Measurements from ENCODE around the gene LRP1.

Gene LRP1

GRCh38 chr12:57177354-57177753 lies 49.1 kb downstream of the LRP1 start:
- POLR2A ChIA-PET: no interaction called here
- Histone ChIP-seq H3K4me1 (ENCODE audit: control extremely low read depth in 1 of 4, control insufficient read depth in 4 of 4, insufficient read depth in 4 of 4, low read length in 3 of 4) (no peaks in the 10 kb centered on the region), H3K27ac (ENCODE audit: insufficient read depth in 1 of 2, low read depth in 1 of 2, low read length in 2 of 2, poor library complexity in 1 of 2, severe bottlenecking in 2 of 2) (no peak overlapping the region), H3K4me3 (ENCODE audit: control insufficient read depth in 1 of 7, extremely low read depth in 1 of 7, insufficient read depth in 4 of 7, low read depth in 2 of 7, low read length in 6 of 7) (no peak overlapping the region), H3K27me3 (replicated peaks in 2 of 5; ENCODE audit: control insufficient read depth in 4 of 5, insufficient read depth in 5 of 5, low read length in 4 of 5) (peaks cover 0 to 4% (median 0%) of the 10 kb centered on the region in 5 experiments), H3K9me3 (ENCODE audit: control extremely low read depth in 1 of 5, control insufficient read depth in 4 of 5, insufficient read depth in 2 of 5, low read depth in 1 of 5, low read length in 4 of 5) (no peaks in the 10 kb centered on the region), H3K36me3 (ENCODE audit: control insufficient read depth in 4 of 4, insufficient read depth in 4 of 4, low read length in 3 of 4) (no peaks in the 10 kb centered on the region)
- 97% methylated on average over 13 of the region's 16 CpGs for WGBS (ENCODE audit: insufficient coverage)
- DNase-seq: no peak
- CTCF ChIA-PET: interaction anchor here (0.8 to 14.4 kb wide), 6 partner anchors 8 to 65 kb away, joined by 3 to 399 read pairs (median 14); partner anchors contain the start of genes LRP1 and STAT6

DNA sequence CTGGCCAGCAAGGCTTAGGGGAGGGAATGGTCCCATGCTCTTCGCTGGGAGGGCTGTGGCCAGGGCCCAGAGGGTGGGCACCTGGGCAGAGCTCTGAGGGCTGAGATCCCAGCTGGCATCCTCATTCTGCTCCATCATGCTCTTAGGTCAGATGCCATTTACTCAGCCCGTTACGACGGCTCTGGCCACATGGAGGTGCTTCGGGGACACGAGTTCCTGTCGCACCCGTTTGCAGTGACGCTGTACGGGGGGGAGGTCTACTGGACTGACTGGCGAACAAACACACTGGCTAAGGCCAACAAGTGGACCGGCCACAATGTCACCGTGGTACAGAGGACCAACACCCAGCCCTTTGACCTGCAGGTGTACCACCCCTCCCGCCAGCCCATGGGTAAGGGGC lies 49.9 kb downstream of the LRP1 start:
- Histone ChIP-seq H3K27me3 (replicated peaks in 2 of 5; ENCODE audit: control insufficient read depth in 4 of 5, insufficient read depth in 5 of 5, low read length in 4 of 5) (peaks cover 0 to 4% (median 0%) of the 10 kb centered on the region in 5 experiments), H3K9me3 (ENCODE audit: control extremely low read depth in 1 of 5, control insufficient read depth in 4 of 5, insufficient read depth in 2 of 5, low read depth in 1 of 5, low read length in 4 of 5) (no peaks in the 10 kb centered on the region), H3K4me1 (ENCODE audit: control extremely low read depth in 1 of 4, control insufficient read depth in 4 of 4, insufficient read depth in 4 of 4, low read length in 3 of 4) (no peaks in the 10 kb centered on the region), H3K27ac (ENCODE audit: insufficient read depth in 1 of 2, low read depth in 1 of 2, low read length in 2 of 2, poor library complexity in 1 of 2, severe bottlenecking in 2 of 2) (no peak overlapping the region), H3K36me3 (ENCODE audit: control insufficient read depth in 4 of 4, insufficient read depth in 4 of 4, low read length in 3 of 4) (no peaks in the 10 kb centered on the region), H3K4me3 (ENCODE audit: control insufficient read depth in 1 of 7, extremely low read depth in 1 of 7, insufficient read depth in 4 of 7, low read depth in 2 of 7, low read length in 6 of 7) (no peak overlapping the region)
- POLR2A ChIA-PET: interaction anchor here (0.6 kb wide), 1 partner anchor 42 kb away, joined by 3 read pairs; no protein-coding TSS in a partner anchor
- CTCF ChIA-PET: interaction anchor here (4.7 to 18.6 kb wide), 3 partner anchors 7 to 108 kb away, joined by 20 to 350 read pairs (median 182); partner anchors contain the start of gene LRP1
- 91% methylated on average over 13 of the region's 14 CpGs for WGBS (ENCODE audit: insufficient coverage)
- no peak for DNase-seq

GRCh38 chr12:57179331-57180086 lies 51.2 kb downstream of the LRP1 start:
- Histone ChIP-seq H3K27me3 (replicated peaks in 2 of 5; ENCODE audit: control insufficient read depth in 4 of 5, insufficient read depth in 5 of 5, low read length in 4 of 5) (peaks cover 0 to 4% (median 0%) of the 10 kb centered on the region in 5 experiments), H3K4me3 (ENCODE audit: control insufficient read depth in 1 of 7, extremely low read depth in 1 of 7, insufficient read depth in 4 of 7, low read depth in 2 of 7, low read length in 6 of 7) (no peak overlapping the region), H3K27ac (ENCODE audit: insufficient read depth in 1 of 2, low read depth in 1 of 2, low read length in 2 of 2, poor library complexity in 1 of 2, severe bottlenecking in 2 of 2) (no peak overlapping the region), H3K9me3 (ENCODE audit: control extremely low read depth in 1 of 5, control insufficient read depth in 4 of 5, insufficient read depth in 2 of 5, low read depth in 1 of 5, low read length in 4 of 5) (no peaks in the 10 kb centered on the region), H3K4me1 (ENCODE audit: control extremely low read depth in 1 of 4, control insufficient read depth in 4 of 4, insufficient read depth in 4 of 4, low read length in 3 of 4) (no peaks in the 10 kb centered on the region), H3K36me3 (ENCODE audit: control insufficient read depth in 4 of 4, insufficient read depth in 4 of 4, low read length in 3 of 4) (no peaks in the 10 kb centered on the region)
- DNase-seq: no peak
- CTCF ChIA-PET: interaction anchor here (0.9 to 18.6 kb wide), 7 partner anchors 4 to 109 kb away, joined by 4 to 350 read pairs (median 20); partner anchors contain the start of genes LRP1, LRP1-AS and STAT6
- WGBS (ENCODE audit: insufficient coverage): 96% methylated on average over 26 of the region's 27 CpGs
- POLR2A ChIA-PET: no interaction called here

- POLR2A ChIA-PET: interaction anchor here (1.2 kb wide), 1 partner anchor 12 kb away, joined by 4 read pairs; no protein-coding TSS in a partner anchor
Observed at GRCh38 chr12:57180321-57180989, 52.2 kb downstream of the LRP1 start.

GRCh38 chr12:57181072-57181471 lies 52.8 kb downstream of the LRP1 start:
- H3K27ac ChIP-seq (ENCODE audit: insufficient read depth in 1 of 2, low read depth in 1 of 2, low read length in 2 of 2, poor library complexity in 1 of 2, severe bottlenecking in 2 of 2): no peak overlapping the region
- POLR2A ChIA-PET: interaction anchor here (1.2 kb wide), 1 partner anchor 13 kb away, joined by 4 read pairs; no protein-coding TSS in a partner anchor
- no peaks in the 10 kb centered on the region for H3K4me1 ChIP-seq (ENCODE audit: control extremely low read depth in 1 of 4, control insufficient read depth in 4 of 4, insufficient read depth in 4 of 4, low read length in 3 of 4)
- H3K27me3 ChIP-seq (replicated peaks in 2 of 5; ENCODE audit: control insufficient read depth in 4 of 5, insufficient read depth in 5 of 5, low read length in 4 of 5): peaks cover 0 to 3% (median 0%) of the 10 kb centered on the region in 5 experiments
- no peaks in the 10 kb centered on the region for H3K9me3 ChIP-seq (ENCODE audit: control extremely low read depth in 1 of 5, control insufficient read depth in 4 of 5, insufficient read depth in 2 of 5, low read depth in 1 of 5, low read length in 4 of 5)
- CTCF ChIA-PET: interaction anchor here (0.6 to 18.6 kb wide), 10 partner anchors 4 to 170 kb away, joined by 3 to 350 read pairs (median 17); partner anchors contain the start of genes LRP1, LRP1-AS and STAT6
- no peak overlapping the region for H3K4me3 ChIP-seq (ENCODE audit: control insufficient read depth in 1 of 7, extremely low read depth in 1 of 7, insufficient read depth in 4 of 7, low read depth in 2 of 7, low read length in 6 of 7)
- no peak for DNase-seq
- WGBS (ENCODE audit: insufficient coverage): 91% methylated on average over 7 of the region's 9 CpGs
- no peaks in the 10 kb centered on the region for H3K36me3 ChIP-seq (ENCODE audit: control insufficient read depth in 4 of 4, insufficient read depth in 4 of 4, low read length in 3 of 4)

More at GRCh38 chr12:57180321-57180989, 52.2 kb downstream of the LRP1 start:
- 98% methylated on average over 20 of the region's 20 CpGs for WGBS (ENCODE audit: insufficient coverage)
- CTCF ChIA-PET: interaction anchor here (0.6 to 18.6 kb wide), 10 partner anchors 5 to 110 kb away, joined by 3 to 350 read pairs (median 17); partner anchors contain the start of genes LRP1, LRP1-AS and STAT6
- Histone ChIP-seq H3K27me3 (replicated peaks in 2 of 5; ENCODE audit: control insufficient read depth in 4 of 5, insufficient read depth in 5 of 5, low read length in 4 of 5) (peaks cover 0 to 3% (median 0%) of the 10 kb centered on the region in 5 experiments), H3K9me3 (ENCODE audit: control extremely low read depth in 1 of 5, control insufficient read depth in 4 of 5, insufficient read depth in 2 of 5, low read depth in 1 of 5, low read length in 4 of 5) (no peaks in the 10 kb centered on the region), H3K4me3 (ENCODE audit: control insufficient read depth in 1 of 7, extremely low read depth in 1 of 7, insufficient read depth in 4 of 7, low read depth in 2 of 7, low read length in 6 of 7) (no peak overlapping the region), H3K27ac (ENCODE audit: insufficient read depth in 1 of 2, low read depth in 1 of 2, low read length in 2 of 2, poor library complexity in 1 of 2, severe bottlenecking in 2 of 2) (no peak overlapping the region), H3K4me1 (ENCODE audit: control extremely low read depth in 1 of 4, control insufficient read depth in 4 of 4, insufficient read depth in 4 of 4, low read length in 3 of 4) (no peaks in the 10 kb centered on the region), H3K36me3 (ENCODE audit: control insufficient read depth in 4 of 4, insufficient read depth in 4 of 4, low read length in 3 of 4) (no peaks in the 10 kb centered on the region)
- DNase-seq: no peak

DNA sequence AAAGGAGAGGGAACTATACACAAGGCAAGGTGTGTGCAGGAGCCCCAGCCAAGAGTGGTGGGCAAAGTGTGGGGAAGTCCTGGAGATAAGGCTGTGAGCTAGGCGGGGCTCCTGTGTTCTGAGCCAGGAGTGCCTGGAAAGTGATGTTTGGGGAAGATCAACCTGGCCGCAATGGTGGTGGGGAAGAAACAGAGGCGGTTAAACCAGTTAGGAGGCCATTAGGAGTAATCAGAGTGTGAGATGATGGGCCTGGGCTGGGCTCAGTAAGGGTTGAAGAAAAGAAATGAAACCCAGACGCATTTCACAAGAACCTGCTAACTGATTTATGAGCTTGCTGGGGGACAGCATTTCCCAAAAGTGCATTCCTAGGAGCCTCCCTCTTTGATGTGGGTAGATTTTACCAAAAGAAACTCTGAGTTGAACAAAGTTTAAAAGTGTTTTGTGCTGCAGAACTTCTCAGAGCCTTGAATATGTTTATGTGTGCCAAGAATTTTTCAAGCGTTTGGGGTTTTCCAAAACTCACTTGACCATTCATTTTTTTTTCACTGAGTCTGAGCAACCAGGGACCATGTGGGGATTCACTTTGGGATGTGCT lies 53.4 kb downstream of the LRP1 start:
- H3K36me3 ChIP-seq (ENCODE audit: control insufficient read depth in 4 of 4, insufficient read depth in 4 of 4, low read length in 3 of 4): no peaks in the 10 kb centered on the region

More for the DNA sequence above, 53.4 kb downstream of the LRP1 start:
- H3K4me1 ChIP-seq (ENCODE audit: control extremely low read depth in 1 of 4, control insufficient read depth in 4 of 4, insufficient read depth in 4 of 4, low read length in 3 of 4): no peaks in the 10 kb centered on the region
- WGBS (ENCODE audit: insufficient coverage): 92% methylated on average over 4 of the region's 5 CpGs
- H3K27me3 ChIP-seq (replicated peaks in 2 of 5; ENCODE audit: control insufficient read depth in 4 of 5, insufficient read depth in 5 of 5, low read length in 4 of 5): peaks cover 0 to 3% (median 0%) of the 10 kb centered on the region in 5 experiments
- ChIA-PET CTCF (interaction anchor here (1.4 to 18.6 kb wide), 9 partner anchors 4 to 171 kb away, joined by 3 to 350 read pairs (median 20); partner anchors contain the start of genes LRP1, LRP1-AS and STAT6), POLR2A (no interaction called here)
- DNase-seq: no peak
- H3K9me3 ChIP-seq (ENCODE audit: control extremely low read depth in 1 of 5, control insufficient read depth in 4 of 5, insufficient read depth in 2 of 5, low read depth in 1 of 5, low read length in 4 of 5): no peaks in the 10 kb centered on the region
- no peak overlapping the region for H3K4me3 ChIP-seq (ENCODE audit: control insufficient read depth in 1 of 7, extremely low read depth in 1 of 7, insufficient read depth in 4 of 7, low read depth in 2 of 7, low read length in 6 of 7)
- no peak overlapping the region for H3K27ac ChIP-seq (ENCODE audit: insufficient read depth in 1 of 2, low read depth in 1 of 2, low read length in 2 of 2, poor library complexity in 1 of 2, severe bottlenecking in 2 of 2)
